ENCODE measurements around the gene FAM135A. TPM values are rescaled to one million over a fixed set of nuclear protein-coding genes. Genes with fewer than 3 reads are reported as not detected.

The FAM135A gene
- total and polyA plus RNA-seq, 2 of the 13 experiments (the other 11 are each of a cell fraction or from before 2014, with no cell fraction given), result 26.9 to 31.5 TPM

GRCh38 chr6:70398783-70399728 lies 14.3 kb upstream of the FAM135A start (continued):
- TF ChIP-seq ZNF513 (CRISPR knock-in tag; conservative IDR thresholded peaks at IDR 0.05), result no peak
- TF ChIP-seq MNT (IDR thresholded peaks at IDR 0.05), result no peak
- no peak for TF ChIP-seq GPBP1L1 (CRISPR knock-in tag; IDR thresholded peaks at IDR 0.05)
- TF ChIP-seq GATA4 (IDR thresholded peaks at IDR 0.05; ENCODE audit: borderline replicate concordance, low read depth), result peak; percentile 81; the same call in 1 of the 2 replicates
- TF ChIP-seq, protein P1, sequence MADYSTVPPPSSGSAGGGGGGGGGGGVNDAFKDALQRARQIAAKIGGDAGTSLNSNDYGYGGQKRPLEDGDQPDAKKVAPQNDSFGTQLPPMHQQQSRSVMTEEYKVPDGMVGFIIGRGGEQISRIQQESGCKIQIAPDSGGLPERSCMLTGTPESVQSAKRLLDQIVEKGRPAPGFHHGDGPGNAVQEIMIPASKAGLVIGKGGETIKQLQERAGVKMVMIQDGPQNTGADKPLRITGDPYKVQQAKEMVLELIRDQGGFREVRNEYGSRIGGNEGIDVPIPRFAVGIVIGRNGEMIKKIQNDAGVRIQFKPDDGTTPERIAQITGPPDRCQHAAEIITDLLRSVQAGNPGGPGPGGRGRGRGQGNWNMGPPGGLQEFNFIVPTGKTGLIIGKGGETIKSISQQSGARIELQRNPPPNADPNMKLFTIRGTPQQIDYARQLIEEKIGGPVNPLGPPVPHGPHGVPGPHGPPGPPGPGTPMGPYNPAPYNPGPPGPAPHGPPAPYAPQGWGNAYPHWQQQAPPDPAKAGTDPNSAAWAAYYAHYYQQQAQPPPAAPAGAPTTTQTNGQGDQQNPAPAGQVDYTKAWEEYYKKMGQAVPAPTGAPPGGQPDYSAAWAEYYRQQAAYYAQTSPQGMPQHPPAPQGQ (CRISPR knock-in tag; IDR thresholded peaks at IDR 0.05; ENCODE audit: borderline replicate concordance), result no peak
- TF ChIP-seq CCAR2 (optimal IDR thresholded peaks at IDR 0.05; ENCODE audit: low read depth, low read length), result no peak
- no peak for TF ChIP-seq ZNF33B (CRISPR knock-in tag; IDR thresholded peaks at IDR 0.05)
- TF ChIP-seq, protein P2, sequence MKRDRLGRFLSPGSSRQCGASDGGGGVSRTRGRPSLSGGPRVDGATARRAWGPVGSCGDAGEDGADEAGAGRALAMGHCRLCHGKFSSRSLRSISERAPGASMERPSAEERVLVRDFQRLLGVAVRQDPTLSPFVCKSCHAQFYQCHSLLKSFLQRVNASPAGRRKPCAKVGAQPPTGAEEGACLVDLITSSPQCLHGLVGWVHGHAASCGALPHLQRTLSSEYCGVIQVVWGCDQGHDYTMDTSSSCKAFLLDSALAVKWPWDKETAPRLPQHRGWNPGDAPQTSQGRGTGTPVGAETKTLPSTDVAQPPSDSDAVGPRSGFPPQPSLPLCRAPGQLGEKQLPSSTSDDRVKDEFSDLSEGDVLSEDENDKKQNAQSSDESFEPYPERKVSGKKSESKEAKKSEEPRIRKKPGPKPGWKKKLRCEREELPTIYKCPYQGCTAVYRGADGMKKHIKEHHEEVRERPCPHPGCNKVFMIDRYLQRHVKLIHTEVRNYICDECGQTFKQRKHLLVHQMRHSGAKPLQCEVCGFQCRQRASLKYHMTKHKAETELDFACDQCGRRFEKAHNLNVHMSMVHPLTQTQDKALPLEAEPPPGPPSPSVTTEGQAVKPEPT (CRISPR knock-in tag; IDR thresholded peaks at IDR 0.05; ENCODE audit: low read depth), result no peak
- TF ChIP-seq FOXO1 (CRISPR knock-in tag; IDR thresholded peaks at IDR 0.05), result no peak; the same call in 1 of the 2 replicates
- peak; percentile 85 for TF ChIP-seq ZGPAT (CRISPR knock-in tag; IDR thresholded peaks at IDR 0.05)
- TF ChIP-seq ZNF777 (CRISPR knock-in tag; IDR thresholded peaks at IDR 0.05), result no peak
- no peak for TF ChIP-seq TAF15 (IDR thresholded peaks at IDR 0.05; ENCODE audit: low read depth, low read length, poor library complexity, severe bottlenecking)
- no peak for TF ChIP-seq ZNF660 (CRISPR knock-in tag; IDR thresholded peaks at IDR 0.05; ENCODE audit: borderline replicate concordance, low read depth)
- no peak for TF ChIP-seq ZNF629 (CRISPR knock-in tag; conservative IDR thresholded peaks at IDR 0.05)
- 0 out of 4 replicates have a peak, but pooled peaks of 1 of the 2 experiments have one; percentile 32 for TF ChIP-seq KLF16 (CRISPR knock-in tag; IDR thresholded peaks at IDR 0.05)
- 0 out of 2 replicates have a peak, but pooled peaks have one; percentile 47 for TF ChIP-seq HOXD1 (CRISPR knock-in tag; IDR thresholded peaks at IDR 0.05)
- no peak for TF ChIP-seq THYN1 (CRISPR knock-in tag; IDR thresholded peaks at IDR 0.05; ENCODE audit: borderline replicate concordance, low read depth)
